Activated CD4-positive, alpha-beta T cell treated with anti-CD3 and anti-CD28 coated beads for 36 hours (primary cell): ENCODE results near the gene DDHD1. TPM values are rescaled to one million over a fixed set of nuclear protein-coding genes. Genes with fewer than 3 reads are reported as not detected.

Experiments
- ATAC-seq: fragments of 200-7000 bp; cut with Tn5 transposase; one replicate; pipeline ENCODE4 v1.10.0; 2021; ENCODE audit warnings: mild to moderate bottlenecking, moderate library complexity
- CTCF ChIA-PET: fragments of 350-600 bp; sonication (Branson Sonifier 250); formaldehyde crosslinking; loops from one replicate; lab custom pipeline; 2021; ENCODE audit warnings: antibody characterized with exemption; lab: Charles Lee
- POLR2A ChIA-PET: fragments of 350-600 bp; sonication (Branson Sonifier 250); formaldehyde crosslinking; loops from one replicate; lab custom pipeline; 2021; ENCODE audit warnings: antibody characterized with exemption, inconsistent platforms; lab: Charles Lee
- DNase-seq: peaks from one replicate; pipeline ENCODE4 v3.0.0-alpha.2; 2020
- H3K27ac Mint-ChIP-seq: one replicate; pipeline ENCODE4 v1.8.0; 2021; ENCODE audit warnings: mixed read lengths
- H3K27me3 Mint-ChIP-seq: one replicate; pipeline ENCODE4 v1.8.0; 2021; ENCODE audit warnings: mixed read lengths
- H3K36me3 Mint-ChIP-seq: one replicate; pipeline ENCODE4 v1.8.0; 2021; ENCODE audit warnings: low read depth, mixed read lengths
- H3K4me1 Mint-ChIP-seq: one replicate; pipeline ENCODE4 v1.8.0; 2021; ENCODE audit warnings: mixed read lengths
- H3K4me3 Mint-ChIP-seq: one replicate; pipeline ENCODE4 v1.8.0; 2021; ENCODE audit warnings: mild to moderate bottlenecking, moderate library complexity, mixed read lengths
- H3K9me3 Mint-ChIP-seq: one replicate; pipeline ENCODE4 v1.8.0; 2021; ENCODE audit warnings: low read depth, mixed read lengths
- intact Hi-C, 2 experiments: fragments of 100-400 bp; cut with DNase I in 1 of 2; cut with micrococcal nuclease in 1 of 2; formaldehyde crosslinking; loops; one replicate each; pipeline versions ENCODE4 v1.14.2 to v1.15.1; 2022 to 2024; cut with DNase I, micrococcal nuclease
- total RNA-seq, 2 experiments: library from RNA; stranded (reverse); gene quantifications; one replicate each; pipeline ENCODE4 v1.2.3, GENCODE V29; 2021

The DDHD1 gene
- total RNA-seq, 2 experiments from 2014 or later, result 34.7 to 36.2 TPM

DNA sequence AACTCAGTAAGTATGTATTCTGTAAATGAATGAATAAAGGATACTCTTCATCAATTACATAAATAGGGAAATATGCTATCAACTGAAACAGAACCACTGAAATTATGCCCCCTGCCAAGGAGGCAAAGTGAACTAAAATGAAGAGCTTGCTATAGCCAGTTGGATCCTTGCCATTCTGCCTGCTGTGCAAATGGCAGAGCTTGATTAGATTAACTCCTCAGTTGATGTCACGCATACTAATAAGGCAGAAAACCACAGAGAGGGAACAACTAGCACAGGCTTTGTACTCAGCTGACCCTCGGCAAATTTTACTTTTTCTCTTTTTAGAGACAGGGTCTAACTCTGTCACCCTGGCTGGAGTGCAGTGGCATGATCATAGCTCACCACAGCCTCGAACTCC is 165.6 kb downstream of the DDHD1 start:
- intact Hi-C loops, result no loop called here
- ChIA-PET POLR2A (no interaction called here), CTCF (no interaction called here)
- Mint-ChIP-seq H3K27me3 (peaks cover 5% of the 10 kb centered on the region), H3K27ac (no peak overlapping the region), H3K4me1 (no peaks in the 10 kb centered on the region), H3K36me3 (no peaks in the 10 kb centered on the region), H3K9me3 (no peaks in the 10 kb centered on the region), H3K4me3 (no peak overlapping the region)
- ATAC-seq (no peak), DNase-seq (no peak)

DNA sequence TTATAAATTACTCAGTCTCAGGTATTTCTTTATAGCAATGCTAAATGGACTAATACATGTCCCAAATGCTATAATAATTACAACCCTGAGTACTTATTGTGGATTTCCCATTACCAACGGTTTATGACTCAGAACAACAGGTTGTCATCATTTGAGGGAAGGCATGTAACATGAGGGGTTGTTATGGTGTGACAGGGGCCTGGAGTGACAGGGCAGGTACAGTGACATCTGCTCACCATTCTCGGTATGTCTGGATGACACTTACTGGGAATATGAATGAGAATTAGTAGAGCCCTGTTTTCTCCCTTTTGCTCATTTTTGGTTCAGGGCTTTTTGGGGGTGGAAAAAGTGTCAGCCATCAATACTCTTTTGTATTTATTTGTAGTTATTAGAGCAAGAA is 166.1 kb downstream of the DDHD1 start:
- Mint-ChIP-seq H3K9me3 (no peaks in the 10 kb centered on the region), H3K4me3 (no peak overlapping the region), H3K36me3 (no peaks in the 10 kb centered on the region), H3K27me3 (peaks cover 5% of the 10 kb centered on the region), H3K4me1 (no peaks in the 10 kb centered on the region), H3K27ac (no peak overlapping the region)
- DNase-seq, result no peak
- ChIA-PET POLR2A (no interaction called here), CTCF (no interaction called here)
- intact Hi-C loops, result no loop called here
- no peak for ATAC-seq

Other genes starting within 250 kb of the DDHD1 start
- 1 to 10 TPM; 2.1 to 3.6 TPM for gene FERMT2, start 202.3 kb downstream of the DDHD1 start, total RNA-seq